Activated naive CD4-positive, alpha-beta T cell treated with anti-CD3 and anti-CD28 coated beads for 36 hours (primary cell): Measurements from ENCODE around the gene MRPS9. TPM values are rescaled to one million over a fixed set of nuclear protein-coding genes. Genes with fewer than 3 reads are reported as not detected.

ENCODE experiments used
- CTCF ChIA-PET: fragments of 350-600 bp; sonication (Branson Sonifier 250); formaldehyde crosslinking; loops from one replicate; lab custom pipeline; 2021; ENCODE audit warnings: antibody characterized with exemption; lab: Charles Lee
- DNase-seq: peaks from one replicate; pipeline ENCODE4 v3.0.0-alpha.2; 2020
- H3K27ac Mint-ChIP-seq: one replicate; pipeline ENCODE4 v1.8.0; 2021; ENCODE audit warnings: mild to moderate bottlenecking, mixed read lengths
- H3K27me3 Mint-ChIP-seq: one replicate; pipeline ENCODE4 v1.8.0; 2021; ENCODE audit warnings: low read depth, mixed read lengths
- H3K36me3 Mint-ChIP-seq: one replicate; pipeline ENCODE4 v1.8.0; 2021; ENCODE audit warnings: low read depth, mixed read lengths
- H3K4me1 Mint-ChIP-seq: one replicate; pipeline ENCODE4 v1.8.0; 2021; ENCODE audit warnings: low read depth, mixed read lengths
- H3K4me3 Mint-ChIP-seq: one replicate; pipeline ENCODE4 v1.8.0; 2021; ENCODE audit warnings: mild to moderate bottlenecking, moderate library complexity, mixed read lengths
- H3K9me3 Mint-ChIP-seq: one replicate; pipeline ENCODE4 v1.8.0; 2021; ENCODE audit warnings: mixed read lengths
- intact Hi-C: fragments of 100-400 bp; cut with micrococcal nuclease; formaldehyde crosslinking; loops from one replicate; pipeline ENCODE4 v1.15.1; 2023
- total RNA-seq, 2 experiments: library from RNA; stranded (reverse); gene quantifications; one replicate each; pipeline ENCODE4 v1.2.3, GENCODE V29; 2021

The MRPS9 gene
- total RNA-seq: 10 to 100 TPM; 42.1 to 45.3 TPM

GRCh38 chr2:105037572-105038382 is at the start of gene MRPS9:
Gene MRPS9 (plus strand): TSS chr2:105038069. CDS start chr2:105038093, 24 bp downstream.
- H3K4me1 Mint-ChIP-seq: peaks cover 30% of the 10 kb centered on the region
- CTCF ChIA-PET: interaction anchor here (1.4 kb wide), 1 partner anchor 198 kb away, joined by 3 read pairs; no protein-coding TSS in a partner anchor
- DNase-seq: peak; percentile 98
- no peaks in the 10 kb centered on the region for H3K27me3 Mint-ChIP-seq
- H3K27ac Mint-ChIP-seq: peak within 1 kb of the TSS; percentile 88
- H3K36me3 Mint-ChIP-seq: peaks cover under 1% of the 10 kb centered on the region
- peak within 1 kb of the TSS; percentile 98 for H3K4me3 Mint-ChIP-seq
- H3K9me3 Mint-ChIP-seq: no peaks in the 10 kb centered on the region
- intact Hi-C loops: loop anchor here (5.0 to 10.0 kb wide), 5 partner anchors 185 to 1157 kb away; partner anchors contain the start of genes POU3F3, TGFBRAP1 and UXS1

- CTCF ChIA-PET: no interaction called here
- H3K27me3 Mint-ChIP-seq: no peaks in the 10 kb centered on the region
- H3K4me3 Mint-ChIP-seq: no peak overlapping the region
- no peaks in the 10 kb centered on the region for H3K4me1 Mint-ChIP-seq
- peaks cover 5% of the 10 kb centered on the region for H3K9me3 Mint-ChIP-seq
- no peaks in the 10 kb centered on the region for H3K36me3 Mint-ChIP-seq
- intact Hi-C loops: no loop called here
- DNase-seq: no peak
- H3K27ac Mint-ChIP-seq: no peak overlapping the region
Measured at GRCh38 chr2:105005181-105005951, 32.5 kb upstream of the MRPS9 start.

- DNase-seq: no peak
- Mint-ChIP-seq H3K36me3 (no peaks in the 10 kb centered on the region), H3K27ac (no peak overlapping the region), H3K4me3 (no peak overlapping the region), H3K27me3 (no peaks in the 10 kb centered on the region), H3K4me1 (no peaks in the 10 kb centered on the region), H3K9me3 (peaks cover 5% of the 10 kb centered on the region)
- CTCF ChIA-PET: interaction anchor here (0.6 kb wide), 1 partner anchor 52 kb away, joined by 3 read pairs; no protein-coding TSS in a partner anchor
- intact Hi-C loops: no loop called here
Measured at GRCh38 chr2:105007367-105007766, 30.5 kb upstream of the MRPS9 start.

- CTCF ChIA-PET: no interaction called here
- no peak for DNase-seq
- Mint-ChIP-seq H3K27ac (no peak overlapping the region), H3K4me3 (no peak overlapping the region), H3K9me3 (no peaks in the 10 kb centered on the region), H3K27me3 (no peaks in the 10 kb centered on the region), H3K36me3 (no peaks in the 10 kb centered on the region), H3K4me1 (peaks cover 6% of the 10 kb centered on the region)
- intact Hi-C loops: loop anchor here (10.0 kb wide), 2 partner anchors 1062 to 1162 kb away; partner anchors contain the start of gene UXS1
Measured at GRCh38 chr2:105032476-105032875, 5.4 kb upstream of the MRPS9 start.

- no peak for DNase-seq
- intact Hi-C loops: loop anchor here (10.0 kb wide), 2 partner anchors 1061 to 1161 kb away; partner anchors contain the start of gene UXS1
- Mint-ChIP-seq H3K36me3 (no peaks in the 10 kb centered on the region), H3K27ac (no peak overlapping the region), H3K4me3 (no peak overlapping the region), H3K4me1 (peaks cover 12% of the 10 kb centered on the region), H3K27me3 (no peaks in the 10 kb centered on the region), H3K9me3 (no peaks in the 10 kb centered on the region)
- CTCF ChIA-PET: interaction anchor here (1.2 kb wide), 1 partner anchor 202 kb away, joined by 3 read pairs; no protein-coding TSS in a partner anchor
Measured at GRCh38 chr2:105034170-105034569, 3.7 kb upstream of the MRPS9 start.

GRCh38 chr2:105038383-105039061 is 653 bp downstream of the MRPS9 start:
- H3K4me1 Mint-ChIP-seq: peaks cover 30% of the 10 kb centered on the region
- DNase-seq: no peak
- peaks cover 1% of the 10 kb centered on the region for H3K36me3 Mint-ChIP-seq
- CTCF ChIA-PET: interaction anchor here (1.4 kb wide), 1 partner anchor 197 kb away, joined by 3 read pairs; no protein-coding TSS in a partner anchor
- intact Hi-C loops: loop anchor here (5.0 to 10.0 kb wide), 5 partner anchors 186 to 1156 kb away; partner anchors contain the start of genes POU3F3, TGFBRAP1 and UXS1
- H3K27me3 Mint-ChIP-seq: no peaks in the 10 kb centered on the region
- peak overlapping the region; percentile 62 for H3K27ac Mint-ChIP-seq
- H3K9me3 Mint-ChIP-seq: no peaks in the 10 kb centered on the region
- H3K4me3 Mint-ChIP-seq: peak overlapping the region; percentile 98

- DNase-seq: no peak
- peaks cover 30% of the 10 kb centered on the region for H3K4me1 Mint-ChIP-seq
- H3K9me3 Mint-ChIP-seq: no peaks in the 10 kb centered on the region
- no peak overlapping the region for H3K27ac Mint-ChIP-seq
- CTCF ChIA-PET: no interaction called here
- intact Hi-C loops: loop anchor here (5.0 to 10.0 kb wide), 5 partner anchors 187 to 1155 kb away; partner anchors contain the start of genes POU3F3, TGFBRAP1 and UXS1
- peak overlapping the region; percentile 0 for H3K4me3 Mint-ChIP-seq
- no peaks in the 10 kb centered on the region for H3K27me3 Mint-ChIP-seq
- peaks cover 1% of the 10 kb centered on the region for H3K36me3 Mint-ChIP-seq
Measured at GRCh38 chr2:105039559-105039958, 1.7 kb downstream of the MRPS9 start.

GRCh38 chr2:105042189-105042588 is 4.3 kb downstream of the MRPS9 start:
- no peak overlapping the region for H3K4me3 Mint-ChIP-seq
- no peak overlapping the region for H3K27ac Mint-ChIP-seq
- no peaks in the 10 kb centered on the region for H3K27me3 Mint-ChIP-seq
- H3K9me3 Mint-ChIP-seq: no peaks in the 10 kb centered on the region
- peaks cover 23% of the 10 kb centered on the region for H3K4me1 Mint-ChIP-seq
- no peak for DNase-seq
- H3K36me3 Mint-ChIP-seq: peaks cover 12% of the 10 kb centered on the region
- intact Hi-C loops: no loop called here
- CTCF ChIA-PET: no interaction called here

- Mint-ChIP-seq H3K36me3 (peaks cover 41% of the 10 kb centered on the region), H3K27me3 (no peaks in the 10 kb centered on the region), H3K4me3 (no peak overlapping the region), H3K27ac (no peak overlapping the region), H3K4me1 (peaks cover 10% of the 10 kb centered on the region), H3K9me3 (peaks cover 11% of the 10 kb centered on the region)
- intact Hi-C loops: no loop called here
- CTCF ChIA-PET: interaction anchor here (0.6 to 1.2 kb wide), 2 partner anchors 8 to 36 kb away, joined by 3 read pairs; no protein-coding TSS in a partner anchor
- DNase-seq: no peak
Measured at GRCh38 chr2:105052773-105053172, 14.9 kb downstream of the MRPS9 start.

GRCh38 chr2:105055613-105056012 is 17.7 kb downstream of the MRPS9 start:
- Mint-ChIP-seq H3K27me3 (no peaks in the 10 kb centered on the region), H3K36me3 (peaks cover 34% of the 10 kb centered on the region), H3K4me3 (no peak overlapping the region), H3K27ac (no peak overlapping the region), H3K9me3 (peaks cover 11% of the 10 kb centered on the region), H3K4me1 (peaks cover 10% of the 10 kb centered on the region)
- intact Hi-C loops: no loop called here
- CTCF ChIA-PET: interaction anchor here (0.6 kb wide), 2 partner anchors 61 to 184 kb away, joined by 3 to 5 read pairs; no protein-coding TSS in a partner anchor
- DNase-seq: no peak

- H3K36me3 Mint-ChIP-seq: peaks cover 28% of the 10 kb centered on the region
- no peak for DNase-seq
- no peak overlapping the region for H3K4me3 Mint-ChIP-seq
- intact Hi-C loops: no loop called here
- CTCF ChIA-PET: no interaction called here
- H3K9me3 Mint-ChIP-seq: peaks cover 9% of the 10 kb centered on the region
- H3K27ac Mint-ChIP-seq: no peak overlapping the region
- H3K4me1 Mint-ChIP-seq: peaks cover 9% of the 10 kb centered on the region
- H3K27me3 Mint-ChIP-seq: no peaks in the 10 kb centered on the region
Measured at GRCh38 chr2:105056245-105056644, 18.4 kb downstream of the MRPS9 start.
